Spleen (tissue), 13 donors: ENCODE results near the gene CT45A8. TPM values are rescaled to one million over a fixed set of nuclear protein-coding genes. Genes with fewer than 3 reads are reported as not detected.
"Not testable (repeated sequence)": the region's sequence is repeated elsewhere in the genome, so short reads cannot be mapped to it uniquely, and the experiment has no call there.

Experiments
- DNase-seq: peaks from one replicate; pipeline ENCODE4 v3.0.0-alpha.2; 2020
- H3K27ac ChIP-seq, 8 donors: fragments of 200-600 bp; sonication (generic) in 7 of 8; 1 replicate in 4 of 8; 2 replicates in 4 of 8; pipeline versions ENCODE4 v1.5.0 to v1.8.0; 2016 to 2021; ENCODE audit warnings: inconsistent platforms in 4 of 8, mild to moderate bottlenecking in 4 of 8, moderate library complexity in 1 of 8
- H3K27me3 ChIP-seq, 7 donors: fragments of 200-600 bp; sonication (generic) in 6 of 7; replicated peaks in 1 of 7; 1 replicate in 4 of 7; 2 replicates in 3 of 7; pipeline versions ENCODE4 v1.5.0 to v1.8.0; 2016 to 2021; ENCODE audit warnings: inconsistent platforms in 3 of 7, mild to moderate bottlenecking in 1 of 7
- H3K36me3 ChIP-seq, 6 donors: fragments of 200-600 bp; sonication (generic) in 5 of 6; 1 replicate in 4 of 6; 2 replicates in 2 of 6; pipeline versions ENCODE4 v1.5.0 to v1.8.0; 2016 to 2021; ENCODE audit warnings: inconsistent platforms in 2 of 6
- H3K4me1 ChIP-seq, 6 donors: fragments of 200-600 bp; sonication (generic) in 5 of 6; 1 replicate in 3 of 6; 2 replicates in 3 of 6; pipeline versions ENCODE4 v1.5.0 to v1.8.0; 2016 to 2021; ENCODE audit warnings: inconsistent platforms in 3 of 6
- H3K4me3 ChIP-seq, 8 donors: fragments of 200-600 bp; sonication (generic) in 7 of 8; 1 replicate in 4 of 8; 2 replicates in 4 of 8; pipeline versions ENCODE4 v1.5.0 to v1.8.0; 2016 to 2021; ENCODE audit warnings: inconsistent platforms in 4 of 8, mild to moderate bottlenecking in 4 of 8, moderate library complexity in 2 of 8
- H3K9me3 ChIP-seq, 8 donors: fragments of 200-600 bp; sonication (generic) in 7 of 8; 1 replicate in 4 of 8; 2 replicates in 4 of 8; pipeline versions ENCODE4 v1.5.0 to v1.8.0; 2016 to 2021; ENCODE audit warnings: inconsistent platforms in 4 of 8
- POLR2A ChIP-seq, 3 donors: fragments of 450-650 bp; IDR thresholded peaks; one replicate each; pipeline ENCODE4 v1.5.1; 2017; ENCODE audit warnings: antibody characterized with exemption in 3 of 3, mild to moderate bottlenecking in 1 of 3
- POLR2AphosphoS5 ChIP-seq, 3 donors: sonication (generic); formaldehyde crosslinking; IDR thresholded peaks; one replicate each; pipeline ENCODE4 v1.5.1; 2017; ENCODE audit warnings: antibody characterized with exemption in 3 of 3
- WGBS, 5 donors: extraction: QIAGEN DNeasy Blood & Tissue Kit in 3 of 5; methylation state at CpG; one replicate each; pipeline versions ENCODE4 v1.1.5 to v1.1.7; 2013 to 2018; 5-methylcytosine and 5-hydroxymethylcytosine counted together
- intact Hi-C: fragments of 100-400 bp; cut with DNase I; formaldehyde crosslinking; loops from one replicate; pipeline ENCODE4 v1.15.0; 2023; ENCODE audit warnings: low total_unique reads
- long read RNA-seq, 2 donors: transcript quantifications; one replicate each; lab custom pipeline, GENCODE V29; 2026
- polyA plus RNA-seq, 3 donors: library from polyadenylated mRNA; stranded (reverse); fragments of 200-250 nt; gene quantifications; one replicate each; pipeline ENCODE4 v1.2.1, GENCODE V29; 2013
- total RNA-seq, 7 donors: library from RNA; depleted of rRNA in 3 of 7; stranded (reverse); fragments of >200 nt in 3 of 7; fragmentation: NEBNext Ultra II Directional in 4 of 7; extraction: Animal tissue kit (Norgen Biotek cat#: 25700) in 4 of 7; gene quantifications; one replicate each; pipeline versions ENCODE4 v1.1.0 to v1.2.1, GENCODE V29; 2016 to 2021
- TF ChIP-seq, protein P1 (sequence below), 11 experiments: fragments of 200-600 bp in 7 of 11; fragments of 450-650 bp in 4 of 11; sonication (generic) in 4 of 11; IDR thresholded peaks in 8 of 11; conservative IDR thresholded peaks in 3 of 11; 1 replicate in 7 of 11; 2 replicates in 4 of 11; pipeline versions ENCODE4 v1.4.0 to v1.8.0; 2016 to 2021; ENCODE audit warnings: antibody characterized with exemption in 11 of 11, inconsistent platforms in 4 of 11, mild to moderate bottlenecking in 1 of 11
- donor health status: healthy with polysubstance abuse.
- donor health status: DM: no; HTN: no; CAD: no; lungs with moderate emphysema.
- donor health status: DM: no; HTN: no; CAD: no.
- donor health status: Bipolar disorder and iron deficiency.
- donor health status: healthy.
- donor health status: DM: no; HTN: no; CAD: no.
- donor health status: DM: yes; HTN: yes; CAD: no.

Gene CT45A8, protein sequence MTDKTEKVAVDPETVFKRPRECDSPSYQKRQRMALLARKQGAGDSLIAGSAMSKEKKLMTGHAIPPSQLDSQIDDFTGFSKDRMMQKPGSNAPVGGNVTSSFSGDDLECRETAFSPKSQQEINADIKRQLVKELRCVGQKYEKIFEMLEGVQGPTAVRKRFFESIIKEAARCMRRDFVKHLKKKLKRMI
- total RNA-seq (not detected), polyA plus RNA-seq (not detected)
- long read RNA-seq, donor 1: 0 reads
- long read RNA-seq, donor 2: 0 reads

DNA sequence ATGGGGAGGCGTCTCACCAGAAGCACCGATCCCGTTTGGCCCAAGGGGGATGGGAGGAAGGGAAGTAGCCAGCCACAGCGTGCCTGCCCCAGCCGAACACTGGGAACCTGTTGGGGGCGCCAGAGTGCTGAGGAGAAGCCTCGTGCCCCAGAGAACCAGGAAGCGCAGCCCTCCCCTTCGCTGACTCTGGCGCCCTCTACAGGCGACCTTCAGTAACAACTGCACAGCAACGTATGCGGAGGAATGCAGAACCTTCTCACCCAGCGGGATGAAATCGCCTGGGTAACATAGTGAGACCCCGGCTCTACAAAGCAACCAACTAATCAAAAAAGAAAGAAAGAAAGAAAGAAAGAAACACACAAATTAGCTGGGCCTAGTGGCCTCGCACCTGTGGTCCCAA lies at the start of gene CT45A8:
Gene CT45A8, minus strand, starts transcription at position 101 of the 400 bp plus-strand sequence. CDS start 3,755 bp downstream, outside the sequence.
- WGBS, 5 donors: no CpG with 5 or more reads among the region's 17 CpGs
- H3K36me3 ChIP-seq, H3K27ac ChIP-seq, intact Hi-C loops, H3K9me3 ChIP-seq, H3K4me1 ChIP-seq, DNase-seq, H3K27me3 ChIP-seq, H3K4me3 ChIP-seq: not testable (repeated sequence)

DNA sequence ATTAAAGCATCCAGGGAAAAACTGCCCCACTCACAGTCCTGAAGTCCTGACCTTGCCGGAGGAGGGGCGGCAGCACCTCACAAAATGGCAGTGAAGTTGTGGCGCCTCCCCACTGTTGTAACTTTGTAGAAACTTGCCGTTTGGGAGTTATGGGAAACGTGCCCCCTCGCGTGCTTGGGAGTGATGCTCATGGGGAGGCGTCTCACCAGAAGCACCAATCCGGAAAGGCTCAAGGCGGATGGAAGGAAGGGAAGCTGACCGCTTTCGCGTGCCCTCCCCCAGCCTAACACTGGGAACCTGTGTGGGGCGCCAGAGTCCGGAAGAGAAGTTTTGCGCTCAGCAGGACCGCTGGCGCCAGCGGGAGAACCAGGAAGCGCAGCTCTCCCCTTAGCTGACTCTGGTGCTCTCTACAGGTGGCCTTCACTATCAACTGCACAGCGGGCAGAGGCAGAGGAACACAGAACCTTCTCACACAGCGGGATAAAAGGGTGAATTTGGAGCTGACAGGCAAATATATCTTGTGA lies 39.0 kb upstream of the CT45A8 start, which contains the start of the genes CT45A10 and SAGE1:
Gene CT45A10, minus strand, starts transcription at position 151 of the 524 bp plus-strand sequence. CDS start 8,100 bp downstream, outside the sequence.
Gene SAGE1, plus strand, starts transcription at position 423 of the 524 bp plus-strand sequence. CDS start 2,527 bp downstream, outside the sequence.
- 79 to 97% (median 93%) methylated on average over 3 to 22 of the region's 22 CpGs for WGBS, 5 donors
- Histone ChIP-seq H3K36me3 (no peaks in the 10 kb centered on the region), H3K4me1 (no peaks in the 10 kb centered on the region), H3K4me3 (no peak within 1 kb of the TSS), H3K27me3 (no peaks in the 10 kb centered on the region), H3K27ac (no peak within 1 kb of the TSS), H3K9me3 (no peaks in the 10 kb centered on the region)
- TF ChIP-seq POLR2A (IDR thresholded peaks at IDR 0.05): no peak
- intact Hi-C loops: no loop called here
- DNase-seq: peak; percentile 56

DNA sequence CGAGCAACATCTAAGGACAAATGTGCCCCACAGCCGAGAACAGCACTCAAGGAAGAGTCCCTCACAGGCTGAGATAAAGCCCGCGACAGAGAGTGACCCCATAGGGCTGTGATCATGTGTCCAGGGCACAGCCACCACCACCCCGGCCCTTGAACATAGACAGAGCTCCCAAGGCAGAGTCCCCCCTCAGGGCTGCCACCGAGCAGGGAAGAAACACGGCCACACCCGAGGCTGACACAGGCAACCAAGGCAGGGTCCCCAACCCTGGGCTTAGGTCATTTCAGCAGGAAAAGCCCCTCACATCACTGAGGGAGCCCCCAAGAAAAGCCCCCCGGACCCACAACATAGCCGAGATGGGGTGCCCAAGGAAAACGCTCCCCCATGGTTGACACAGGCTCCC lies 38.4 kb upstream of the CT45A8 start:
- no peaks in the 10 kb centered on the region for H3K36me3 ChIP-seq
- no peaks in the 10 kb centered on the region for H3K27me3 ChIP-seq
- no peaks in the 10 kb centered on the region for H3K4me1 ChIP-seq
- H3K27ac ChIP-seq: no peak overlapping the region
- peak; percentile 60 for DNase-seq
- no peaks in the 10 kb centered on the region for H3K9me3 ChIP-seq
- no peak overlapping the region for H3K4me3 ChIP-seq
- TF ChIP-seq POLR2A (IDR thresholded peaks at IDR 0.05) (no peak), POLR2AphosphoS5 (IDR thresholded peaks at IDR 0.05) (no peak)
- TF ChIP-seq, protein P1, sequence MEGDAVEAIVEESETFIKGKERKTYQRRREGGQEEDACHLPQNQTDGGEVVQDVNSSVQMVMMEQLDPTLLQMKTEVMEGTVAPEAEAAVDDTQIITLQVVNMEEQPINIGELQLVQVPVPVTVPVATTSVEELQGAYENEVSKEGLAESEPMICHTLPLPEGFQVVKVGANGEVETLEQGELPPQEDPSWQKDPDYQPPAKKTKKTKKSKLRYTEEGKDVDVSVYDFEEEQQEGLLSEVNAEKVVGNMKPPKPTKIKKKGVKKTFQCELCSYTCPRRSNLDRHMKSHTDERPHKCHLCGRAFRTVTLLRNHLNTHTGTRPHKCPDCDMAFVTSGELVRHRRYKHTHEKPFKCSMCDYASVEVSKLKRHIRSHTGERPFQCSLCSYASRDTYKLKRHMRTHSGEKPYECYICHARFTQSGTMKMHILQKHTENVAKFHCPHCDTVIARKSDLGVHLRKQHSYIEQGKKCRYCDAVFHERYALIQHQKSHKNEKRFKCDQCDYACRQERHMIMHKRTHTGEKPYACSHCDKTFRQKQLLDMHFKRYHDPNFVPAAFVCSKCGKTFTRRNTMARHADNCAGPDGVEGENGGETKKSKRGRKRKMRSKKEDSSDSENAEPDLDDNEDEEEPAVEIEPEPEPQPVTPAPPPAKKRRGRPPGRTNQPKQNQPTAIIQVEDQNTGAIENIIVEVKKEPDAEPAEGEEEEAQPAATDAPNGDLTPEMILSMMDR (IDR thresholded peaks at IDR 0.05 in 8 of 11, conservative IDR thresholded peaks at IDR 0.05 in 3 of 11): no peak
- WGBS, 5 donors: 80 to 98% (median 92%) methylated on average over 5 to 11 of the region's 11 CpGs
- intact Hi-C loops: no loop called here

DNA sequence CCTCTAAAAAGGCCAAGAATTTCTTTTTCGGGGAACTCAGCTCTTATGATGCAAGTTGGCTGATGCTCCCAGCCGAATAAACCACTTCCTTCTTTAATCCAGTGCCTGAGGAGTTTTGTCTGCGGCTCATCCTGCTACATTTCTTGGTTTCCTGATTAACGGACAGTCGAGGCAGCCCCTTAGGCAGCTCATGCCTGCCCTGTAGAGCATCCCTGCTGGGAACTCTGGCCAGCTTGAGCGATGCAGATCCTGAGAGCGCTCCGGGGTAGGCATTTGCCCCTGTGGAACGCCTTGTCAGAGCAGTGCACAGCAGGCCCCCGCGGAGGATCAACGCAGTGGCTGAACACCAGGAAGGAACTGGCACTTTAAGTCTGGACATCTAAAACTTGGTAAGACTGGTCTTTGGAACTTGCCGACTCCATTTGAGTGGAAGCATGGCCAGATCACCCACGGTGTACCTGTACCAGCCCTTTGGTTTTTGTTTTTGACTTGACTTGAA lies 35.8 kb upstream of the CT45A8 start:
- TF ChIP-seq, protein P1 (IDR thresholded peaks at IDR 0.05 in 8 of 11, conservative IDR thresholded peaks at IDR 0.05 in 3 of 11): no peak
- TF ChIP-seq POLR2A (IDR thresholded peaks at IDR 0.05) (no peak), POLR2AphosphoS5 (IDR thresholded peaks at IDR 0.05) (no peak)
- Histone ChIP-seq H3K4me1 (no peaks in the 10 kb centered on the region), H3K36me3 (no peaks in the 10 kb centered on the region), H3K9me3 (no peaks in the 10 kb centered on the region), H3K27ac (no peak overlapping the region), H3K27me3 (no peaks in the 10 kb centered on the region), H3K4me3 (no peak overlapping the region)
- peak; percentile 47 for DNase-seq
- intact Hi-C loops: no loop called here
- 66 to 83% (median 81%) methylated on average over 5 to 14 of the region's 14 CpGs for WGBS, 5 donors

DNA sequence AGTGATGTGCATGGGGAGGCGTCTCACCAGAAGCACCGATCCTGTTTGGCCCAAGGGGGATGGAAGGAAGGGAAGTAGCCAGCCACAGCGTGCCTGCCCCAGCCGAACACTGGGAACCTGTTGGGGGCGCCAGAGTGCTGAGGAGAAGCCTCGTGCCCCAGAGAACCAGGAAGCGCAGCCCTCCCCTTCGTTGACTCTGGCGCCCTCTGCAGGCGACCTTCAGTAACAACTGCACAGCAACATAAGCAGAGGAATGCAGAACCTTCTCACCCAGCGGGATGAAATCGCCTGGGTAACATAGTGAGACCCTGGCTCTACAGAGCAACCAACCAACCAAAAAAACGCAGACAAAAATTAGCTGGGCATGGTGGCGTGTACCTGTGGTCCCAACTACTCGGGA lies 34.6 kb upstream of the CT45A8 start:
- H3K27ac ChIP-seq, H3K36me3 ChIP-seq, H3K9me3 ChIP-seq, H3K4me1 ChIP-seq, intact Hi-C loops, H3K4me3 ChIP-seq, H3K27me3 ChIP-seq, DNase-seq: not testable (repeated sequence)
- 71 to 89% (median 74%) methylated on average over 3 to 14 of the region's 15 CpGs for WGBS, 5 donors

DNA sequence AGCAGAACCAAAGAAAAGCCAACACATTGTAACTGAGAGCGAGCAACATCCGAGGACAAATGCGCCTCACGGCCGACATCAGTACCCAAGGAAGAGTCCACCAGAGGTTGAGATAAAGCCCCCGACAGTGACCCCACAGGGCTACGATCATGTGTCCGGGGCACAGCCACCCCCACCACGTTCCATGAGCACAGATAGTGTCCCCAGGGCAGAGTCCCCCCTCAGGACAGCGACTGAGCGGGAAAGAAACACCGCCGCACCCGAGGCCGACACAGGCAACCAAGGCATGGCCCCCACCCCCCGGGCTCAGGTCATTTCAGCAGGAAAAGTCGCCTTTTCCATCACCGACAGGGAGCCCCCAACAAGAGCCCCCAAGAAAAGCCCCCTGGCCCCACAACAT lies 33.9 kb upstream of the CT45A8 start:
- H3K4me1 ChIP-seq, H3K36me3 ChIP-seq, H3K27ac ChIP-seq, H3K9me3 ChIP-seq, H3K27me3 ChIP-seq, intact Hi-C loops, H3K4me3 ChIP-seq: not testable (repeated sequence)
- peak; percentile 65 for DNase-seq
- WGBS, 5 donors: 85 to 95% (median 91%) methylated on average over 8 to 11 of the region's 18 CpGs

DNA sequence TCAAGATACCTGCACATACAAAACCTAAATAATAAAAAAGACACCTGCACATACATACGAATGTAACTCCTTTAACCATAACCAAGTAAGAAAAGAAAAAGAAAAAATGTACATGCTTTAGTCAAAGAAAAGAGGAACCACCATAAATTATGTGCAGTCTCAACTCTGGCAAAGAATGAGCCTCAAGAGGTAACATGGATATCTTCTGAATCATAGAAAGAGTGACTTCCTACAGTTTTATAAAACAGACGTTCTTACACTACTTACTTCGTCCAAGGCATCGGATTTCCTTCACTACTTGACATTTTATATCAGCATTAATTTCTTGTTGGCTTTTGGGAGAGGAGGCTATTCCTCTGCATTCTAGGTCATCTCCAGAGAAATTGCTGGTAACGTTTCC lies 28.4 kb upstream of the CT45A8 start:
- H3K4me3 ChIP-seq, H3K27ac ChIP-seq, DNase-seq, H3K4me1 ChIP-seq, H3K36me3 ChIP-seq, H3K27me3 ChIP-seq, H3K9me3 ChIP-seq, intact Hi-C loops: not testable (repeated sequence)
- 20 to 46% (median 29%) methylated on average over 4 of the region's 5 CpGs for WGBS, 5 donors

DNA sequence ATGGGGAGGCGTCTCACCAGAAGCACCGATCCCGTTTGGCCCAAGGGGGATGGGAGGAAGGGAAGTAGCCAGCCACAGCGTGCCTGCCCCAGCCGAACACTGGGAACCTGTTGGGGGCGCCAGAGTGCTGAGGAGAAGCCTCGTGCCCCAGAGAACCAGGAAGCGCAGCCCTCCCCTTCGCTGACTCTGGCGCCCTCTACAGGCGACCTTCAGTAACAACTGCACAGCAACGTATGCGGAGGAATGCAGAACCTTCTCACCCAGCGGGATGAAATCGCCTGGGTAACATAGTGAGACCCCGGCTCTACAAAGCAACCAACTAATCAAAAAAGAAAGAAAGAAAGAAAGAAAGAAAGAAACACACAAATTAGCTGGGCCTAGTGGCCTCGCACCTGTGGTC lies 17.4 kb upstream of the CT45A8 start, which contains the start of gene CT45A9:
Gene CT45A9, minus strand, starts transcription at position 101 of the 400 bp plus-strand sequence. CDS start 3,751 bp downstream, outside the sequence.
- H3K4me1 ChIP-seq, intact Hi-C loops, H3K9me3 ChIP-seq, H3K27me3 ChIP-seq, DNase-seq, H3K36me3 ChIP-seq, H3K27ac ChIP-seq, H3K4me3 ChIP-seq: not testable (repeated sequence)
- no CpG with 5 or more reads among the region's 17 CpGs for WGBS, 5 donors

DNA sequence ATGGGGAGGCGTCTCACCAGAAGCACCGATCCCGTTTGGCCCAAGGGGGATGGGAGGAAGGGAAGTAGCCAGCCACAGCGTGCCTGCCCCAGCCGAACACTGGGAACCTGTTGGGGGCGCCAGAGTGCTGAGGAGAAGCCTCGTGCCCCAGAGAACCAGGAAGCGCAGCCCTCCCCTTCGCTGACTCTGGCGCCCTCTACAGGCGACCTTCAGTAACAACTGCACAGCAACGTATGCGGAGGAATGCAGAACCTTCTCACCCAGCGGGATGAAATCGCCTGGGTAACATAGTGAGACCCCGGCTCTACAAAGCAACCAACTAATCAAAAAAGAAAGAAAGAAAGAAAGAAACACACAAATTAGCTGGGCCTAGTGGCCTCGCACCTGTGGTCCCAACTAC lies 17.2 kb downstream of the CT45A8 start, which contains the start of gene CT45A7:
Gene CT45A7, minus strand, starts transcription at position 101 of the 400 bp plus-strand sequence. CDS start 3,747 bp downstream, outside the sequence.
- H3K4me1 ChIP-seq, H3K4me3 ChIP-seq, H3K36me3 ChIP-seq, DNase-seq, H3K27ac ChIP-seq, H3K9me3 ChIP-seq, H3K27me3 ChIP-seq, intact Hi-C loops: not testable (repeated sequence)
- no CpG with 5 or more reads among the region's 17 CpGs for WGBS, 5 donors
